GM18519 (cell line): Measurements from ENCODE around the gene TICRR.
A peak's percentile ranks its signal among the peaks of the same experiment; 100 is the strongest.
"Not testable (repeated sequence)": the region's sequence is repeated elsewhere in the genome, so short reads cannot be mapped to it uniquely, and the experiment has no call there.

Experiments
- ATAC-seq: cut with Tn5 transposase; IDR thresholded peaks from one replicate; pipeline ENCODE4 v1.9.1; 2021; ENCODE audit warnings: mild to moderate bottlenecking, moderate library complexity; ENCODE audit not compliant: unreplicated experiment, low FRiP score

Gene TICRR, protein sequence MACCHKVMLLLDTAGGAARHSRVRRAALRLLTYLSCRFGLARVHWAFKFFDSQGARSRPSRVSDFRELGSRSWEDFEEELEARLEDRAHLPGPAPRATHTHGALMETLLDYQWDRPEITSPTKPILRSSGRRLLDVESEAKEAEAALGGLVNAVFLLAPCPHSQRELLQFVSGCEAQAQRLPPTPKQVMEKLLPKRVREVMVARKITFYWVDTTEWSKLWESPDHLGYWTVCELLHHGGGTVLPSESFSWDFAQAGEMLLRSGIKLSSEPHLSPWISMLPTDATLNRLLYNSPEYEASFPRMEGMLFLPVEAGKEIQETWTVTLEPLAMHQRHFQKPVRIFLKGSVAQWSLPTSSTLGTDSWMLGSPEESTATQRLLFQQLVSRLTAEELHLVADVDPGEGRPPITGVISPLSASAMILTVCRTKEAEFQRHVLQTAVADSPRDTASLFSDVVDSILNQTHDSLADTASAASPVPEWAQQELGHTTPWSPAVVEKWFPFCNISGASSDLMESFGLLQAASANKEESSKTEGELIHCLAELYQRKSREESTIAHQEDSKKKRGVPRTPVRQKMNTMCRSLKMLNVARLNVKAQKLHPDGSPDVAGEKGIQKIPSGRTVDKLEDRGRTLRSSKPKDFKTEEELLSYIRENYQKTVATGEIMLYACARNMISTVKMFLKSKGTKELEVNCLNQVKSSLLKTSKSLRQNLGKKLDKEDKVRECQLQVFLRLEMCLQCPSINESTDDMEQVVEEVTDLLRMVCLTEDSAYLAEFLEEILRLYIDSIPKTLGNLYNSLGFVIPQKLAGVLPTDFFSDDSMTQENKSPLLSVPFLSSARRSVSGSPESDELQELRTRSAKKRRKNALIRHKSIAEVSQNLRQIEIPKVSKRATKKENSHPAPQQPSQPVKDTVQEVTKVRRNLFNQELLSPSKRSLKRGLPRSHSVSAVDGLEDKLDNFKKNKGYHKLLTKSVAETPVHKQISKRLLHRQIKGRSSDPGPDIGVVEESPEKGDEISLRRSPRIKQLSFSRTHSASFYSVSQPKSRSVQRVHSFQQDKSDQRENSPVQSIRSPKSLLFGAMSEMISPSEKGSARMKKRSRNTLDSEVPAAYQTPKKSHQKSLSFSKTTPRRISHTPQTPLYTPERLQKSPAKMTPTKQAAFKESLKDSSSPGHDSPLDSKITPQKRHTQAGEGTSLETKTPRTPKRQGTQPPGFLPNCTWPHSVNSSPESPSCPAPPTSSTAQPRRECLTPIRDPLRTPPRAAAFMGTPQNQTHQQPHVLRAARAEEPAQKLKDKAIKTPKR (N-terminal part only)

DNA sequence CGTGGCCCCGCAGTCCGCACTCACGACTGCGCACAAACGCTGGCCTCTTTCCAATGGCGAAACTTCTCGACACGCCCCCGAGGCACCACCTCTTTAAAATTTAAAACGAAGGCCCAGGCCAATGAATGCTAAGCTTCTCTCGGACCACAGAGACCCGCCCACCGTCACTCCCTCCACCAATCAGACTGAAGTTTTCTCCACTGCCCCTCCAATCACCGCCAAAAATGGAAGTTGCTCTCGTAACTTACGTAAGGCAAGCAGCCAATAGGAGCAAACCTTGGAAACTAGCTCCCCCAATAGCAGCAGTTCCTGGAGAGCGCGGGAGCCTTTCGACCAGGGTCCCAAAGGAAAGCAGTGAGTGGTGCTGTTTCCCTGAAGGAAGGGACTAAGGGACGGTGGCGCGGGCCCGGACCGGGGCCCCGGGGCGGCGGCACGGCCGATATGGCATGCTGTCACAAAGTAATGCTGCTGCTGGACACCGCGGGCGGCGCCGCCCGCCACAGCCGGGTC is at the start of gene TICRR:
Gene TICRR, plus strand, starts transcription at position 324 of the 510 bp plus-strand sequence. Its CDS starts 118 bp downstream, at position 442.
- ATAC-seq = peak; percentile 86

DNA sequence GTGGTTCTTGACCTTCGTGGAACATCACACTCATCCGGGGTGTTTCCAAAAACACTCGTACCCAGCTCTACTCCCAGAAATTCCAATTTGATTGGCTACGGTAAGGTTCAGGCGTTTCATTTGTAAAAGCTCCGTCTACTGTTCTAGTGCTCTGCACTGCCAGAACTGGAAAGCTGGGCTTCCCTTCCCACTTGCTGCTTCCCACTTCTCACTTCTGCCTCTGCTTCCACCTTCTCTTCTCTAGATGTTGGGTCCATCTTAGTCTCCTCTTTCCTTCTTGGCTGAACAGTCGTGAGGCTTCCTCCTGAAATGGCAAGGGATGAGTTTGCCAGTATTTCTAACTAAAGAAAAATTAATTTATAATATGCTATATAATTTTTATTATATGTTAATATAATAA is 49.1 kb upstream of the TICRR start:
- no peak for ATAC-seq

DNA sequence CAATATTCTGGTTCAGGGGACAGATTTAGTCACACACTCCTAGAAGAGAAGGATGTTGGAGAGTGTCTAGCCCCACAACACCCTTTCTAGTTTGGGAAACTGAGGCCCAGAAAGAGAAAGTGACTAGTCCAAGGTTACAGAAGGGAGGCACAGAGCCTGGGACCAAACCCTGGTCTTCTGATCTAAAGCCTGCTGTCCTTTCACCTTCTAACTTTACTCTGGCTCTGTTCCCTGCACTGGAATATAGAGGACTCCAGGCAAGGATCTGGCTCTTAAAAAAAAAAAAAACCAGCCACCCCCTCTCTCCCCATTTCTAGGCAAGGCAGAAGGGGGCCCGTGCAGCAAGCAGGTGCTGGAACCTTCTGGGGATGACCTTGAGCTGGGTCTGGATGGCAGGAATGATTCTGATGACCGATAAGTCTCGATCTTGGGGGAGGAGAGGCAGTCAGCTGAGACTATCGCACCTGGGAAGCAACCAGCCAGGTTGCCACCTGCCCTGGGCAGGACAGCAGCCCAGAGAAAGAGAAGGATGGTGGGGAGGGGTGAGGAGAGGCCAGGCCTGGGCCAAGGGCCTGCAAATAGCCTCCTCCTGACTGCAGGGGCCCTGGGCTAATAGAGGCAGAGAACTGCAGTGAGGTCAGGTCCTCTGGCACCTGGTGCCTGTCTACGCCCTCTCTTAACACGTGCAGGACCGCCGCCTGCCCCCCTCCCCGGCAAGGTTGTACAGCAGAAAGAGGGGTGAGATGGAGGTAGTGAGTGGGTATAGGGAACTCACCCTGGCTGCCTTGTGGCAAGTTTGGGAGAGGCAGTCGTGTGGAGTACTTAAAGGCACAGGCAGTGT is 48.4 kb upstream of the TICRR start:
- ATAC-seq = no peak

DNA sequence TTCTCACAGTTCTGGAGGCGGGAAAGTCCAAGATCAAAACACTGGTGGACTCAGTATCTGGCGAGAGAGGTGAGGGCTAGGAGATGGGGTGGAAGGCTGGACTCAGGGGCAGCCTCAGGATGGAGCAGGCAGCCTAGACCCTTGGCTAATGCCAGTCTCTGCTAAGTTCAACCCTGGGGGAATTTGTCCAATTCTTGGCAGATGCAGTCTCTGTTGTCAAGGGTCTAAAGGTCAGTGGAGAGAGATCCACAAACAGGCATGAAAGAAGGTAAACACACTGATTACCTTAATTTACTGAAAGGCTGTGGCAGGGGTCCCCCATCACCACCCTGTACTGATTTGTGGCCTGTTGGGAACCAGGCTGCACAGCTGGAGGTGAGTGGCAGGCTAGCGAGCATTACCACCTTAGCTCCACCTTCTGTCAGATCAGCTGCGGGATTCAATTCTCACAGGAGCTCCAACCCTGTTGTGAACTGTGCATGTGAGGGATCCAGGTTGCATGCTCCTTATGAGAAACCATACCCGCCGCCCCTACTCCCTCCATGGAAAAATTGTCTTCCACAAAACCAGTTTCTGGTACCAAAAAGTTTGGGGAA is 46.4 kb upstream of the TICRR start:
- no peak for ATAC-seq

DNA sequence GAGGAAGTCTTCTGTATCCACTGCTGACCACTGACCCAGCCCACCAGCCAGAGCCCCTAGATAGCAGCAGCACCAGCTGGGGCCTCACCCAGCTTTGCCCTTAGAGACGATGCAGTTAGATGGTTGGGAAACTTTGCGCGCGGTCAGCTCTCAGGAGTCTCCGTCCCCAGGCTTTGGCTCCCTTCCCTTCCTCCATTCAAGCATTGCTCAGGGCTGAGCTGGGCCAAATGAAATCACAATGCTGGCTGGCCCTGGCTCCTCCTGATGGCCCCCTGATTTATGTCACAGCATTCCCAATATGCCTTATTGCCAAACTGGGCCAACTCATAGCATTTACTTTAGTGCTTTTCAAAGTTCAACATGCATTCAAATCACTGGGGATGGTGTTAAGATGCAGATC is 44.3 kb upstream of the TICRR start:
- no peak for ATAC-seq

DNA sequence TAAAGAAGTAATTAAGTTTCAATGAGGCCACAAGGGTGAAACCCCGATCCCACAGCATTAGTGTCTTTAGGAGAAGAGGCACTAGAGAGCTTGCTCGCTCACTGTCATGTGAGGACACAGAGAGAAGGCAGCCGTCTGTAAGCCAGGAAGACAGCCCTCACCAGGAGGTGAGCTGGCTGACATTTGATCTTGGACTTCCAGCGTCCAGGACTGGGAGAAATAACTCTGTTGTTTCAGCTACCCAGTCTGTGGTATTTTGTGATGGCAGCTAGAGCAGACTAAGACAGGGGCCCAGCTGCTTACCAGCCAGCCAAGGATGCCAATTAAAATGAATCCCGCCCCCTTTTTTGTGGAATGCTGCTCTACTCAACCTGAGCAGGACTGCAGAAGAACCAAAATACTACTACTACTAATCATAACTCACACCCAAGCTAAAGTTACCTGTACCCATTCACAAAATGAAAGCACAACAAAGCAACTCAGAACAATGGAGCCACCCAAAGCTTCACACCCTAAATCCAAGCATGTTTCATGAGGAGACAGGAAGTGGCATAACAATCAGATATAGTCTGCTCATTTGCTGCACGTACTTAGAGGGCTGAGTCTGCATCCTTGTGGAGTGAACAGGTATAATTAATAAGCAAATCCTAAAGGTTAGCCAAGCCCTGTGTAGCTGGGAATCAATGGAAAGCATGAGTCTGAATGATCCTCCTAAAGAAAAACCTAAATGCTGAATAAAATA is 43.3 kb upstream of the TICRR start:
- ATAC-seq = no peak

DNA sequence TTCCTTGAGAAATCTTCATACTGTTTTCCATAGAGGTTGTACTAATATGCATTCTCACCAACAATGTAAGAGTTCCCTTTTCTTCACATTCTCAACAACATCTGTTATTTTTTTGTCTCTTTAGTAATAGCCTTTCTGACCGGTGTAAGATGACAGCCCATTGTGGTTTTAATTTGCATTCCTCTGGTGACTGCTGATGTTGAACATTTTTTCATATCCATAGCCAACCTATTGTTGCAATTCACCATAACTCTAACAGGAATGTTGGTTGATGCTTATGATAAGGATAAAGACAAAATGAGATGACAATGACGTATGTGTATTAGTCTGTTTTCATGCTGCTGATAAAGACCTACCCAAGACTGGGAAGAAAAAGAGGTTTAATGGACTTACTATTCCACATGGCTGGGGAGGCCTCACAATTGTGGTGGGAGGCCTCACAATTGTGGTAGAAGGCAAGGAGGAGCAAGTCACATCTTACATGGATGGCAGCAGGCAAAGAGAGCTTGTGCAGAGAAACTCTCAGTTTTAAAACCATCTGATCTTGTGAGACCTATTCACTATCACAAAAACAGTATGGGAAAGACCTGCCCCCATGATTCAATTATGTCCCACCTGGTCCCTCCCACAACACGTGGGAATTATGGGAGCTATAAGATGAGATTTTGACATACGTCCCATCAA is 41.3 kb upstream of the TICRR start:
- ATAC-seq = no peak

DNA sequence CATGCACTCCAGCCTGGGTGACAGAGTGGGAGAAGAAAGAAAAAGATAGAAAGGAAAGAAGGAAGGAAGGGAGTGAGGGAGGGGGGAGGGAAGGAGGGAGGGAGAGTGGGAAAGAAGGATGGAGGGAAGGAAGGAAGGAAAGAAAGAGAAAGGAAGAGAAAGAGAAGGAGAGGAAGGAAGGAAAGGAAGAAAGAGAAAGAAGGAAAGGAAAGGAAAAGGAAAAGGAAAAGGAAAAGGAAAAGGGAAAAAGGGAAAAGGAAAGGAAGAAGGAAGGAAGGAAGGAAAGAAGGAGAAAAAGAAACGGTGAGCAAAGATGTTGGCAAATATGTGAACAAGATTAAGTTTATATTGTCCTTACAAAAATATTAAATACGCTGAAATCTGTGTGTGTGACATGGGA is 36.2 kb upstream of the TICRR start:
- no peak for ATAC-seq

DNA sequence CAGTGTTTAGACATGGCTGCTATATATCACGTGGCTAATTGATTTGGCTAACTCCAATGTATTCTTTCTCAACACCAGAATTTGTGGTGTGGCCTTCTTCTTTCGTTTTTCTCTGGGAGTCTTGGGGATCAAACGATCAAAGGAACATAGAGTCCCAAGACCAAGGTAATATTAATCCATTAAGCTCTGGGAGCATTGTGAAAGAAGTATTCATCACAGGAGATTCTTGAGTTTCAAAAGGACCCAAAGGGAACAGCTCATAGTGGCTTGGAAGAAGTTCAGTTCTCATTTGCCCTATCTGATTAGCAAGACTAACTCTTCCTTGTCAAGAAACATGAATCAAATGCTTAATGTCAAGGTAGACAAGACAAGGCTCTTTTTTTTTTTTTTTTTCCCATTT is 32.9 kb upstream of the TICRR start:
- no peak for ATAC-seq

DNA sequence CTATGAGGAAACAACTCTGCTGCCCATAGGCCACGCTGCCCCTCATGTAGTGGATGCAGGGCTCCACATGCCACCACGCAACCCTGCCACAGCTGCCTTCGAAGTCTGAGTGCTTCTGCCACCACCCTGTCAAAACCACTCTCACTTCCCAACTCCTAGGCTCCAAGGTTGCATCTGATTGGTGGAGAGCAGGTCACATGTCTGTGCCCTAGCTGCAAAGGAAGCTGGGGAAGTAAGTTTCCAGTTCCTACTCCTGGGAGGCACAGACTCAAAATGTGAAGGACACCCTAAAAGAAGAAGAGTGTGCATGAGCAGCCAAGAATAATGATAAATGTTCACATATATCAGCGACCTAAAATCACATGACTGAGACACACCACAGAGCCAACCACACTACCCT is 31.9 kb upstream of the TICRR start:
- no peak for ATAC-seq

DNA sequence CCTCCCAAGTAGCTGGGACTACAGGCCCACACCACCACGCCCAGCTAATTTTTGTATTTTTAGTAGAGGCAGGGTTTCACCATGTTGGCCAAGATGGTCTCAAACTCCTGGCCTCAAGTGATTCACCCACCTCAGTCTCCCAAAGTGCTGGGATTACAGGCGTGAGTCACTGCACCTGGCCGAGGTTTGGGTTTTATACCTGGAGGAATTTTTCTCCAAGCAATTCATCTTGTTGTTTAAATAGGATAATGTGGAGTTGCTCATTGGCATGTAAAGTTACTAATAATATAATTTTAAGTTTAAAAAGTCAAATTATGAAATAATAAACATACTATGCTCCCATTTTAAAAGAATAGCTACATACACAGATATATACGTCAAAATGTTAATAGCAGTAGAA is 26.1 kb upstream of the TICRR start:
- ATAC-seq = not testable (repeated sequence)

DNA sequence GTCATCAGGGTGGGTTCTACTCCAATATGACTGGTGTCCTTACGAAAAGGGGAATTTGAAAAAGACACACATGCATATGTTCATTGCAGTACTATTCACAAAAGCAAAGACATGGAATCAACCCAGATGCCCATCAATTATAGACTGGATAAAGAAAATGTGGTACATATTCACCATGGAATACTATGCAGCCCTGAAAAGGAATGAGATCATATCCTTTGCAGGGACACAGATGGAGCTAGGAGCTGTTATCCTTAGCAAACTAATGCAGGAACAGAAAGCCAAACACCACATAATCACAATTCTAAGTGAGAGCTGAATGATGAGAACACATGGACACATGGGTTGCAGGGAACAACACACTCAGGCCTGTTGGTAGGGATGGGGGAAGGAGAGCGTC is 24.8 kb upstream of the TICRR start:
- ATAC-seq = no peak

DNA sequence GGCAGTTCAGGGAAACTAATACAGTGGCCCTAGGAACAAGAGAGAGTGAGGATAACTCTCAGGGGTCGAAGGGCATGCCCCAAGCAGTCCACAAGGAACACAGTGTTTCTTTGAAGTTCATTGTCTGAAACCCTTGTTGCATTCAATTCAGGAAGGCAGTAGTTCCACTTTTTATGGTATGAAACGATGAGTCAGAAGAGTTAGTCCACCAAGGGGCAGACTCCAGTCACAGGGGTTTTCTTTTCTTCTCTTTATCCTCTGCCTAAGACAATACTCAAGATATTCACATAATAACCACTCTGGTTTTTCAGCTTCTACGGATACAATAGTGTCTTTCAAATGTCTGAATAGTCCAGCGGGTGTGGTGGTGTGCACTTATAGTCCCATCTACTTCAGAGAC is 23.7 kb upstream of the TICRR start:
- peak; percentile 62 for ATAC-seq

DNA sequence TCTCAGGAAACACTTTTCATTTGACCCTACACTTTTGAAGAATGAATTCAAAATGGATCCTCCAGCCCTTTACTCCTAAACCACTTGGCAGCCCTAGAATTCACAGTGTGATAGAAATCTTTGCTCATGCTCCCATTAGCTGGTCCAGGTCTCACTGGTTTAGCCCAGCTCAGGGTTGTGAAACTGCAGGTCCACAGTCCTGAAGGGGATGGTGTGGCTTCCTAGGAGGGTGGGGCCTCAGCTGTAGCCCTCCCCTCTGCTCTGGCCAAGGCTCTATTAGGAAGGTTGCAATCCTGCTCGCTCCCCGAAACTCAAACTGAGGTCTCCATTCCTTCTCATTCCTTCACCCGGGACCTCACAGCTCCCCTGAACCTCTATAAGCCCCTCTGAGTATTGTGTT is 21.6 kb upstream of the TICRR start:
- ATAC-seq = no peak

DNA sequence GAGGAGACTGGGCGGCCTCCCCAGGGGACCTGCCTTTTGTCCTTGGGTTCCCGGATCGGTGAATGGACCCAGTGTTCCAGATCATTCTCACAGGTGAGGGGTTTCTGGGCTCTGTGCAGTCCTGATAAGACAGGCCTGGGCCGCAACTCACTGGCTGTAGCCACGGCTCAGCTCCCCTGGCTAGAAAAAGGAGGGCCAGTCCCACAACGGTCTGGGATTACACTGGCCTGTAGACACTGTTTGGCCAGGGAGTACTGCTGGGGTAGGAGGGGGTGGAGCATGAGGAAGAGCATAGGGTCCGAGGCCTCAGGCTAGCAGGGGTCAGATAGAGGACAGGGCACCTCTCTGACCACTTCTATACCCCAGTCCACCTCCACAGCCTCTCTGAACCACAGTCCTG is 21.0 kb upstream of the TICRR start:
- no peak for ATAC-seq

DNA sequence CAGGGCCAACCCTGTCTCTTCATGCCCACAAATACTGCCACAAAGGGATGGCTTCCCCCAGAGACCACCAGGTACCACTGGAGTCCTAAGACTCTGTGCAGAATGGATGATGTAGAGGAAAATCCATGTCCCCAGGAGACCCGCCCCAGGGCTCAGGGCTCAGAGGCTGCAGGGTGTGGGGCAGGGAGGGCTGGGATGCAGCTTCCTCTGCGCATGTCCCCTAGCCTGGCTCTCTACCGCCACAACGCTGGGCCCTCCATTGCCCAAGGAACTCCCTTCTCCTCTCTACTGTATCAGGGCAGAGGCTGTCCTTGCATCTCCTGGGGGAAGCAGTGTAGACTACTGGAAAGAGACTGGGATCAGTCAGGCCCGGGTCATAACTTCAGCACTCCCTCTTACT is 19.5 kb upstream of the TICRR start:
- no peak for ATAC-seq

DNA sequence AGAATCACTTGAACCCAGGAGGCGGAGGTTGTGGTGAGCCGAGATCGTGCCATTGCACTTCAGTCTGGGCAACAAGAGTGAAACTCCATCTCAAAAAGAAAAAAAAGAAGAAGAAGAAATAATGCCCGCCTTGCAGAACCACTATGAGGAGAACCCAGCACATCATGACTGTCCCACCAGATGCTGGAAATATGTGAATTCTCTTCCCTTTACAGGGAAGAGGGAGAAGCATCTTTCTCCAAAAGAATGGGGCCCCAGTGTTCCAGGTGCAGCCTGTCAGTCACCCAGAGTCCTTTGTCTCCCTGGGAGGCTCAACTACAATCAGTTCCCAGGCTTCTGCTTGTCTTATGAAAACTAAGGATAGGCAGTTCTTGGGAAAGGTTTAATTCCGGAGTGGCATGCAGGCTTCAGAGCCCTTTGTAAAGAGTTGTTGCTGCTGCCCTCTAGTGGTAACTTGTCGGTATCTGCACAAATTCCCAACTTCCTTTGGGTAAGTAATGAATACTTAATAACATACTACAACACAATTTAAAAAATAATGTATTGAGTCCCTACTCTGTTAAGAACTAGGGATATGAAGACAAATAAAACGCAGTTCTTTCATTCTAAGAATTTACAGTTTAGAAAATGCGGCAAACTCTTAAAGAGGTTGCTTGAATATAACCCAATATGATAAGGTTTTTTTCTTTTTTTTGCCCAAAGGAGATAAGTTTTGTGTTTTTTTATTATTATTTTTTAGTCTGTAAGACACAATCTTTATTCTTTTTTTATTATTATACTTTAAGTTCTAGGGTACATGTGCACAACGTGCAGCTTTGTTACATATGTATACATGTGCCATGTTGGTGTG is 18.6 kb upstream of the TICRR start:
- no peak for ATAC-seq
